HG02885 (cell line): ENCODE measurements around the gene RABL2B.

Source experiments
- ATAC-seq: cut with Tn5 transposase; IDR thresholded peaks from one replicate; pipeline ENCODE4 v1.9.1; 2021; ENCODE audit warnings: mild to moderate bottlenecking; ENCODE audit not compliant: unreplicated experiment, poor library complexity

The RABL2B gene

DNA sequence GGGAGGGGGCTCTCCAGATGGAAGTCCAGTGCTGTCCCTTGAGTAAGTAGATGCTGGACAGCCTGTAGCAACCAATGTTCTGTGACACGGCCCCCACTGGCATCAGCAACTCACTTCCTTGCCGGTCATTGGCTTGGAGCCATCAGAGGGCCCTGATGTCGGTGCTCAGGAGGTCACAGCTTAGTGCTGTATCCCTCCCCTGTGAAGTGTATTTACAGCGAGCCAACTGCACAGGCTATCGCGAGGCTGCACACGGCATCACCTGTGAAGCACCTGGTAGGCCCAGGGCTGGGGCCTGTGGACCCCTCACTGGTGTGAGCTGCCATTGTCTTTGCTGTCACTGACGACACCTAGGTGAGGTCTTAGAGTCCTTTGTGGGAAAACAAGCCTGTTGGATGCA, 58.8 kb downstream of the RABL2B start:
- no peak for ATAC-seq

DNA sequence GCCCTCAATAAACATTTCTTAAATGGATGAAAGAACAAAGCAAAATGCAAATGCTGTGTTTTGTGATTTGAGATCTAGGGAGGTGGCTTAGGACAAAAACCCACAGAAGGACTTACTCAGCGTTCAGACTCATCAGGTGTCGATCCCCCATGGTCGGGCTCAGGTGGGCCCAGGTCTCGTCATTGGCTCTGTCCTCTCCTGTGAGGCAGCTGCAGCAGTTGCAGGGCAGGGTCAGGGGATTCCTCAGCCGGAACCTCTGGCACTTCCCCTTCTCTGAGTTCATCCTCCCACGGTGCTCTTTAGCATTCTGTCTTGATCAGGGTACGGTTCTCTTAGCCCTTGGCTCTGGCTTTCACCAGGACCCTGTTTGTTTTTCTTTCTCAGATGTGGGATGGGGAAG, 59.4 kb downstream of the RABL2B start:
- ATAC-seq = no peak

DNA sequence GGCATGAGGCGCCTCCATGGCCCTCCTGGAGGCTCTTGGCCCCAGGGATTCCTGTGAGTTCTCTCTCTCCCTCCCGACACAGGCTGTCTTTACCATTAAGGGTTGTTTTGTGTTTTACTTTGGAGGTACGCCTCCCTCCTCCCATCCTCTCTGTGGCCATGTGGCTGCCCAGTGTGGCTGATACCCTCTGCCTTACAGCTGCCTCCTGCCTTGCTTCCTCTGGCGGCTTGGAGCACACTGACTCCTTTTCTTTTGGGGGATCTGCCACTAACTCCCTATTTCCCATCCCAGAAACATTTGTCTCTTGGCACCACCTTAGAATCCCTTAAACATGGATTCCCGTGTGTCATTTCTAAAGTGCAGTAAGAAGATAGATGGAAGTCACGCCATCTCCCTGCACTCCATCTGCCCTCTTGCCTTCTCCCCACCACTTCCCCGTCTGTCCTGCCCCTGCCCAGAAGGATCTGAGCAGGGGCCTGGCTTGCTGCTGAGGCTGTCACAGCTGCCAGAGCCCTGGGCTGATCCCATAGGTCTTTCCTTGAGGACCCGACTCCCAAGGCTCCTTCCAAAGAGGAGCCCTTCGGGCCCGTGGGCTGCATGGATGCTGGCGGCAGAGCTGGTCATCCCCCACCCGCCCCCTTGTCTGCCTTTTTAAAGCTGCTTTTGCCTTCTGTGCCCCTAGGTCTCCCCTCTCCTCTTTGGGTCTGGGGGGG, 60.6 kb downstream of the RABL2B start:
- ATAC-seq = no peak

DNA sequence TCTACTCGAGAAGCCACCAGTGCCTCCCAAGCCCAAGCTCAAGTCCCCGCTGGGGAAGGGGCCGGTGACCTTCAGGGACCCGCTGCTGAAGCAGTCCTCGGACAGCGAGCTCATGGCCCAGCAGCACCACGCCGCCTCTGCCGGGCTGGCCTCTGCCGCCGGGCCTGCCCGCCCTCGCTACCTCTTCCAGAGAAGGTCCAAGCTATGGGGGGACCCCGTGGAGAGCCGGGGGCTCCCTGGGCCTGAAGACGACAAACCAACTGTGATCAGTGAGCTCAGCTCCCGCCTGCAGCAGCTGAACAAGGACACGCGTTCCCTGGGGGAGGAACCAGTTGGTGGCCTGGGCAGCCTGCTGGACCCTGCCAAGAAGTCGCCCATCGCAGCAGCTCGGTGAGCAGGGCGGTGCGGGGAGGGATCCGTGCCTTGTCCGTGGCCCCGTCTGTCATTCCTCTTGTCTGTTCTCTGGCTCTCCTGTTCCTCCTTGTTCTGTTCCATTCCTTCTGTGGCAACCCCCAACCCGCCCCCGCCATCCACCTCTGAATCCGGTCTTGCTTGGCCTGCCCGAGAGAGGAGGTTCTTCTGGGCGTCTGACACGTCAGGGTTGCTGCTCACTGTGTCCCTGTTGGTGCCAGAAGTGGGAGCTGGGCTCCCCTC, 61.3 kb downstream of the RABL2B start:
- no peak for ATAC-seq

DNA sequence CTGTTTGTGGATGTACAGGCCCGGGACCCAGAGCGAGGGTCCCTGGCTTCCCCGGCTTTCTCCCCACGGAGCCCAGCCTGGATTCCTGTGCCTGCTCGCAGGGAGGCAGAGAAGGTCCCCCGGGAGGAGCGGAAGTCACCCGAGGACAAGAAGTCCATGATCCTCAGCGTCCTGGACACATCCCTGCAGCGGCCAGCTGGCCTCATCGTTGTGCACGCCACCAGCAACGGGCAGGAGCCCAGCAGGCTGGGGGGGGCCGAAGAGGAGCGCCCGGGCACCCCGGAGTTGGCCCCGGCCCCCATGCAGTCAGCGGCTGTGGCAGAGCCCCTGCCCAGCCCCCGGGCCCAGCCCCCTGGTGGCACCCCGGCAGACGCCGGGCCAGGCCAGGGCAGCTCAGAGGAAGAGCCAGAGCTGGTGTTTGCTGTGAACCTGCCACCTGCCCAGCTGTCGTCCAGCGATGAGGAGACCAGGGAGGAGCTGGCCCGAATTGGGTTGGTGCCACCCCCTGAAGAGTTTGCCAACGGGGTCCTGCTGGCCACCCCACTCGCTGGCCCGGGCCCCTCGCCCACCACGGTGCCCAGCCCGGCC, 62.1 kb downstream of the RABL2B start:
- ATAC-seq = no peak

DNA sequence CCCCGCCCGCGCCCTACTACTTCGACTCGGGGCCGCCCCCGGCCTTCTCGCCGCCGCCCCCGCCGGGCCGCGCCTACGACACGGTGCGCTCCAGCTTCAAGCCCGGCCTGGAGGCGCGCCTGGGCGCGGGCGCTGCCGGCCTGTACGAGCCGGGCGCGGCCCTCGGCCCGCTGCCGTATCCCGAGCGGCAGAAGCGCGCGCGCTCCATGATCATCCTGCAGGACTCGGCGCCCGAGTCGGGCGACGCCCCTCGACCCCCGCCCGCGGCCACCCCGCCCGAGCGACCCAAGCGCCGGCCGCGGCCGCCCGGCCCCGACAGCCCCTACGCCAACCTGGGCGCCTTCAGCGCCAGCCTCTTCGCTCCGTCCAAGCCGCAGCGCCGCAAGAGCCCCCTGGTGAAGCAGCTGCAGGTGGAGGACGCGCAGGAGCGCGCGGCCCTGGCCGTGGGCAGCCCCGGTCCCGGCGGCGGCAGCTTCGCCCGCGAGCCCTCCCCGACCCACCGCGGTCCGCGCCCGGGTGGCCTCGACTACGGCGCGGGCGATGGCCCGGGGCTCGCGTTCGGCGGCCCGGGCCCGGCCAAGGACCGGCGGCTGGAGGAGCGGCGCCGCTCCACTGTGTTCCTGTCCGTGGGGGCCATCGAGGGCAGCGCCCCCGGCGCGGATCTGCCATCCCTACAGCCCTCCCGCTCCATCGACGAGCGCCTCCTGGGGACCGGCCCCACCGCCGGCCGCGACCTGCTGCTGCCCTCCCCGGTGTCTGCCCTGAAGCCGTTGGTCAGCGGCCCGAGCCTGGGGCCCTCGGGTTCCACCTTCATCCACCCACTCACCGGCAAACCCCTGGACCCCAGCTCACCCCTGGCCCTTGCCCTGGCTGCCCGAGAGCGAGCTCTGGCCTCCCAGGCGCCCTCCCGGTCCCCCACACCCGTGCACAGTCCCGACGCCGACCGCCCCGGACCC, 62.9 kb downstream of the RABL2B start:
- ATAC-seq = no peak

DNA sequence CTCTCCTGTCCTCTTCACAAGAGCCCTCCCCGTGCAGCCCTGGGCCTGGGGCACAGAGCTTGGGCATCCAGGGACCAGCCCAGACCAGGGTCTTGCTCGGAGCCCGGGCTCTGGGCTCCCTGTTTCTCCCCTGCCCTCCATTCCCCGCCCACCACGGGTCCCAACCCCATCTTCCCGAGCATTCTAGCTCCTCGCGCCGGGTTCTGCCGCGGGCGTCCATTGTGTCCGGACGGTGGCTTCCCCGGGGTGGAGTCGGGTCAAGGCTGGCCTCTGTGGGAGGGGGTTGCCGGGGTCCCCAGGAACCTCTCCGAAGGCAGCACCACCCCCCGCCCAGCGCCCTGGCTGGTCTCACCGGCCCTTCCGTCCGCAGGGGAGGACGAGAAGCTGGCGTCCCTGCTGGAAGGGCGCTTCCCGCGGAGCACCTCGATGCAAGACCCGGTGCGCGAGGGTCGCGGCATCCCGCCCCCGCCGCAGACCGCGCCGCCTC, 63.6 kb downstream of the RABL2B start:
- no peak for ATAC-seq

DNA sequence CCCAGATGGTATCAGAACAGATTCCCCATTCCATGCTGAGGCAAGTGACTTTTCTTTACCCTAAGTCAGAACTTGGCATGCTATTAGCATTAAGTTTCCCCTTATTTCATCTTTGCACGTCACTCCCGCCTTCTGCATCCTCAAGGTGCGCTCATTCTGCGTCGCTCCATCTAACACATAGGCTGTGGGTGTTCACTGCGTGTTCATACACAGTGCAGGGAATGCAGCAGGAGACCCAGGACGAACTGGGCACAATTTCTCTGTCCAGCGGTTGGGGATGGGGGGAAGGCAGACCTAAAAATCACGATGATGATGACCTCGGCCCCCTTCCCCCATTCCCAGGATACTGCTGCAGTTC, 65.1 kb downstream of the RABL2B start:
- no peak for ATAC-seq

DNA sequence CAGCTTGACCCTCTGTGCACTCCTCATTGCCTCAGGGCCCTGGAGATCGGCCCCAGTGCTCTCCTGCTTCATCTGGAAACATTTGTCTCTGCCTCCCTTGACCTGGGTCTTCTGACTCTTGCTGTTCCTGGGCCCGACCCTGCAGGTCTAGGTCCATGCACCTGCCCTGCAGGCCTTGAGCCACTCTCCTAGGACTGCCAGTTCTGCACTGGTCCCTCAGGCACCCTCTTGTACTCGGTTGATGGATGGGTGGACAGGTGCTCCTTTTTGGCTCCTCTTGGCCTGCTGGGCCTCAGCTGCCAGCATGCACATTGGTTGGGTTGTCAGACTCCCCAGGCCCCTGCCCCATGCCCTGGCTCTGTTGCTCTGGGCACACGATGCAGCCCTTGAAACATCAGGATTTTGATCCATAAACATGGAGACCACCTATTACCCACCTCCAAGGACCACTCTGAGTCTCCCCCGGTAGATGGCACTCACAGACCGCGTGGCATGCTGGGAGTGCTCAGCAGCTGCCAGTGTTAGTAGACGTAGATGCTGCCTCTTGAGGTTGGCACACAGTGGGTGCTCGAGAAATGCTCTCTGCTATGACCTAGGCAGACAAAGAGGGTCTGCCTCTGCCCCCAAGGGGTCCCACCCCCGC, 65.6 kb downstream of the RABL2B start:
- no peak for ATAC-seq
